GM12878 (cell line): Measurements from ENCODE around the gene HM13. TPM values are rescaled to one million over a fixed set of nuclear protein-coding genes. Genes with fewer than 3 reads are reported as not detected.

Source experiments
- ATAC-seq: fragments of 200-7000 bp; cut with Tn5 transposase; 3 replicates; pipeline ENCODE4 v1.9.1; 2020; ENCODE audit warnings: mild to moderate bottlenecking, moderate library complexity
- BruUV-seq: library from RNA; stranded (reverse); fragments of 400-500 nt; replicated peaks from 2 replicates; lab custom pipeline; 2021; lab: Mats Ljungman, UMichigan
- CTCF ChIA-PET: fragments of 300-600 bp; sonication (Branson Sonifier 250); formaldehyde crosslinking; extraction: SDS; loops from one replicate; lab custom pipeline; 2021; ENCODE audit warnings: inconsistent platforms; lab: Yijun Ruan, JAX
- POLR2A ChIA-PET: fragments of 350-600 bp; formaldehyde crosslinking; extraction: SDS; loops from one replicate; lab custom pipeline; 2021; ENCODE audit warnings: inconsistent platforms; lab: Charles Lee
- RAD21 ChIA-PET: fragments of 300-600 bp; sonication (Branson Sonifier 250); formaldehyde crosslinking; loops from one replicate; lab custom pipeline; 2023; ENCODE audit warnings: antibody characterized with exemption; ENCODE audit not compliant: unreplicated experiment; lab: Charles Lee
- SMC1A ChIA-PET: fragments of 300-600 bp; sonication (Branson Sonifier 250); formaldehyde crosslinking; loops from one replicate; lab custom pipeline; 2023; ENCODE audit not compliant: unreplicated experiment, uncharacterized antibody; lab: Charles Lee
- DNase-seq: peaks from one replicate; pipeline ENCODE4 v3.0.0-alpha.2; 2011; ENCODE audit warnings: low read depth, low spot score
- FAIRE-seq: peaks from 3 replicates; lab custom pipeline; 2011; peaks lifted over from hg19 to GRCh38; lab: Jason Lieb, UNC
- H2AFZ ChIP-seq: 2 replicates; pipeline ENCODE4 v1.6.0; 2011; ENCODE audit warnings: low read depth, low read length, control low read depth; ENCODE audit not compliant: control insufficient read depth
- H3K27ac ChIP-seq: 2 replicates; pipeline ENCODE4 v1.5.1; 2011; ENCODE audit warnings: control low read depth; ENCODE audit not compliant: control insufficient read depth, insufficient read depth
- H3K27me3 ChIP-seq, 2 experiments: replicated peaks in 1 of 2; 2 replicates each; pipeline versions ENCODE4 v1.6.0 to v1.6.1; 2011; ENCODE audit warnings: low read length in 1 of 2; ENCODE audit not compliant: control insufficient read depth in 2 of 2, insufficient read depth in 2 of 2
- H3K36me3 ChIP-seq, 2 experiments: 2 replicates each; pipeline ENCODE4 v1.5.1; 2011; ENCODE audit warnings: low read length in 1 of 2; ENCODE audit not compliant: control insufficient read depth in 2 of 2, insufficient read depth in 2 of 2
- H3K4me1 ChIP-seq: 2 replicates; pipeline ENCODE4 v1.6.1; 2011; ENCODE audit warnings: mild to moderate bottlenecking, low read length, moderate library complexity, mixed read lengths; ENCODE audit not compliant: control insufficient read depth, insufficient read depth
- H3K4me2 ChIP-seq: 2 replicates; pipeline ENCODE4 v1.6.0; 2011; ENCODE audit warnings: control low read depth; ENCODE audit not compliant: control insufficient read depth, insufficient read depth
- H3K4me3 ChIP-seq: fragments of 200-600 bp; sonication (generic); 2 replicates; pipeline ENCODE4 v1.5.1; 2016
- H3K79me2 ChIP-seq: 2 replicates; pipeline ENCODE4 v1.6.0; 2011; ENCODE audit warnings: low read length; ENCODE audit not compliant: control insufficient read depth, insufficient read depth
- H3K9ac ChIP-seq: 2 replicates; pipeline ENCODE4 v1.8.0; 2011; ENCODE audit warnings: low read length, control low read depth, mixed read lengths; ENCODE audit not compliant: control insufficient read depth, insufficient read depth
- H3K9me3 ChIP-seq: replicated peaks from 3 replicates; pipeline ENCODE4 v1.5.1; 2011; ENCODE audit warnings: mild to moderate bottlenecking, low read length; ENCODE audit not compliant: control insufficient read depth, insufficient read depth
- H4K20me1 ChIP-seq: 2 replicates; pipeline ENCODE4 v1.6.0; 2011; ENCODE audit not compliant: control insufficient read depth, insufficient read depth
- EGR1 ChIP-seq, 2 experiments: IDR thresholded peaks; 1 replicate in 1 of 2; 2 replicates in 1 of 2; pipeline ENCODE4 v1.6.1; 2011 to 2012; ENCODE audit warnings: low read depth in 2 of 2, low read length in 2 of 2, borderline replicate concordance in 1 of 2, mild to moderate bottlenecking in 1 of 2, moderate library complexity in 1 of 2
- FOS ChIP-seq: IDR thresholded peaks from 3 replicates; pipeline ENCODE4 v1.6.1; 2011; ENCODE audit warnings: borderline replicate concordance; ENCODE audit not compliant: insufficient read length; ENCODE audit errors: extremely low read depth
- HCFC1 ChIP-seq: fragments of 150-350 bp; IDR thresholded peaks from 2 replicates; pipeline ENCODE4 v1.6.1; 2014; ENCODE audit warnings: low read length
- HDAC2 ChIP-seq: fragments of 200-600 bp; sonication (generic); IDR thresholded peaks from 2 replicates; pipeline ENCODE4 v1.6.1; 2017
- MYB ChIP-seq: fragments of 150-350 bp; IDR thresholded peaks from 2 replicates; pipeline ENCODE4 v1.6.1; 2014; ENCODE audit warnings: mild to moderate bottlenecking, low read depth, low read length, borderline replicate concordance
- NKRF ChIP-seq: fragments of 450-650 bp; conservative IDR thresholded peaks from 2 replicates; pipeline ENCODE4 v1.6.1; 2017; ENCODE audit warnings: mild to moderate bottlenecking, moderate library complexity
- POLR2AphosphoS5 ChIP-seq: IDR thresholded peaks from 2 replicates; pipeline ENCODE4 v1.6.1; 2011; ENCODE audit warnings: mild to moderate bottlenecking, low read length, inconsistent platforms
- RB1 ChIP-seq: fragments of 450-650 bp; formaldehyde crosslinking; IDR thresholded peaks from 2 replicates; pipeline ENCODE4 v1.6.1; 2017; ENCODE audit warnings: mild to moderate bottlenecking, borderline replicate concordance
- SIN3A ChIP-seq: IDR thresholded peaks from 2 replicates; pipeline ENCODE4 v1.6.1; 2012; ENCODE audit warnings: low read depth, low read length, improper control_type of control experiment
- SIX5 ChIP-seq: IDR thresholded peaks from 2 replicates; pipeline ENCODE4 v1.6.1; 2011; ENCODE audit warnings: mild to moderate bottlenecking, low read depth, low read length, moderate library complexity; ENCODE audit not compliant: severe bottlenecking
- SMAD5 ChIP-seq: IDR thresholded peaks from 2 replicates; pipeline ENCODE4 v1.6.1; 2016; ENCODE audit warnings: antibody characterized with exemption, low read depth
- SREBF1 ChIP-seq: IDR thresholded peaks from 2 replicates; pipeline ENCODE4 v1.6.1; 2012; ENCODE audit warnings: mild to moderate bottlenecking, low read length
- ZNF217 ChIP-seq: fragments of 450-650 bp; IDR thresholded peaks from 2 replicates; pipeline ENCODE4 v1.6.1; 2017; ENCODE audit warnings: antibody characterized with exemption, mild to moderate bottlenecking
- WGBS: methylation state at CpG from one replicate; pipeline ENCODE4 v1.1.6; 2016; ENCODE audit warnings: low lambda C conversion rate; ENCODE audit not compliant: insufficient replicate concordance, insufficient coverage; ENCODE audit errors: missing lambda C conversion rate; 5-methylcytosine and 5-hydroxymethylcytosine counted together
- in situ Hi-C: fragments of 300-500 bp; cut with MboI; formaldehyde crosslinking; loops from 9 replicates; pipeline ENCODE4 v1.14.3; 2018; ENCODE audit warnings: mixed read lengths
- intact Hi-C: fragments of 100-400 bp; cut with micrococcal nuclease; formaldehyde crosslinking; loops from one replicate; pipeline ENCODE4 v1.14.2; 2022; ENCODE audit not compliant: unreplicated experiment
- polyA plus RNA-seq, 11 experiments: library from polyadenylated mRNA; depleted of rRNA in 4 of 11; unstranded in 6 of 11; stranded (reverse) in 5 of 11; fragments of >200 nt; fragmentation: Nextera tagmentation in 4 of 11; fragmentation: Illumina TruSeq in 1 of 11; extraction: Ambion mirVana in 4 of 11; extraction: Trizol in 1 of 11; gene quantifications; 1 replicate in 1 of 11; 2 replicates in 10 of 11; pipeline versions ENCODE4 v1.2.1 to v1.2.3, GENCODE V29; 2011 to 2016; ENCODE audit warnings: inconsistent platforms in 2 of 11, missing spikeins in 2 of 11, low read depth in 1 of 11
- total RNA-seq, 4 experiments: library from RNA; depleted of rRNA in 3 of 4; stranded (reverse); fragments of >200 nt in 3 of 4; fragmentation: Illumina TruSeq in 1 of 4; extraction: Trizol in 1 of 4; gene quantifications; 2 replicates each; pipeline versions ENCODE4 v1.2.1 to v1.2.3, GENCODE V29; 2013 to 2021
- TF ChIP-seq, protein P1 (sequence below): IDR thresholded peaks from 2 replicates; pipeline ENCODE4 v1.6.1; 2011; ENCODE audit warnings: low read depth, mild to moderate bottlenecking, low read length, moderate library complexity, borderline replicate concordance; ENCODE audit errors: extremely low read depth
- TF ChIP-seq, protein P2 (sequence below): IDR thresholded peaks from 2 replicates; pipeline ENCODE4 v1.6.1; 2012; ENCODE audit warnings: low read depth, low read length, improper control_type of control experiment

Gene HM13
- total and polyA plus RNA-seq, 10 of the 15 experiments (the other 5 are each of a cell fraction or from before 2014, with no cell fraction given) = 4.8 to 185 (median 81.7) TPM

DNA sequence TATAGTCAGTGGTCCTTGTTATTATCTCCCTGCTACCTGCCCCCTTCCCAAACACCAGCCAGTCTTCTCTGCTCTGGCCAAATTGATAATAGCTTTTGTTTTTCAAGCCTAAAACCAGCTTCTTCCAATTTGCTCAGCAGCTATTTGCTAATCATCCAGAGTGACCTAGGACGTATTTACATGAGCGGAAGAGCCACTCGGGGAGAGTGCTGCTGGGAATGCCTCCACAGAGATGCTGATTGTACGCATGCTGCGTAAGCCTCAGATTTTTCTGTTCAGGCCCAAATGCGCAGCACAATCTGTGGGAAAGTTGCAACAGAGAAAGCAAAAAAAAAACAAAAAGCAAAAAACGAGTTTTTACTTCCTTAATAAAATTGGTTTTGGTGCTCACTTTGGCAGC, 66.5 kb downstream of the HM13 start:
- ChIA-PET POLR2A (no interaction called here), RAD21 (interaction anchor here (0.8 to 1.4 kb wide), 2 partner anchors 14 to 32 kb away, joined by 4 to 6 read pairs; no protein-coding TSS in a partner anchor), CTCF (interaction anchor here (1.2 to 2.2 kb wide), 2 partner anchors 20 to 32 kb away, joined by 3 to 12 read pairs; no protein-coding TSS in a partner anchor), SMC1A (no interaction called here)
- in situ Hi-C loops (no loop called here), intact Hi-C loops (no loop called here)
- H3K9ac ChIP-seq = no peak overlapping the region
- H3K4me1 ChIP-seq = no peaks in the 10 kb centered on the region
- H4K20me1 ChIP-seq = no peaks in the 10 kb centered on the region
- H2AFZ ChIP-seq = no peak overlapping the region
- TF ChIP-seq SREBF1 (no peak), SMAD5 (no peak), HDAC2 (no peak)
- no peaks in the 10 kb centered on the region for H3K36me3 ChIP-seq
- H3K27me3 ChIP-seq = no peaks in the 10 kb centered on the region; a peak in 1 of 4 replicates
- FAIRE-seq (no peak), DNase-seq (no peak), ATAC-seq (no peak)
- no peak overlapping the region for H3K4me2 ChIP-seq
- BruUV-seq = no TSS peak
- H3K79me2 ChIP-seq = no peaks in the 10 kb centered on the region
- no peak overlapping the region for H3K27ac ChIP-seq
- no peaks in the 10 kb centered on the region for H3K9me3 ChIP-seq
- no peak overlapping the region for H3K4me3 ChIP-seq
- WGBS = 55% methylated on average over 7 of the region's 7 CpGs

GRCh38 chr20:31581391-31581790, 67.1 kb downstream of the HM13 start:
- WGBS = 55% methylated on average over 13 of the region's 13 CpGs
- Histone ChIP-seq H4K20me1 (no peaks in the 10 kb centered on the region), H3K9ac (no peak overlapping the region), H3K79me2 (no peaks in the 10 kb centered on the region), H3K36me3 (no peaks in the 10 kb centered on the region), H3K4me2 (no peak overlapping the region), H2AFZ (no peak overlapping the region), H3K27me3 (no peaks in the 10 kb centered on the region; a peak in 1 of 4 replicates), H3K4me1 (no peaks in the 10 kb centered on the region), H3K27ac (no peak overlapping the region), H3K4me3 (no peak overlapping the region), H3K9me3 (no peaks in the 10 kb centered on the region)
- no peak for ATAC-seq
- POLR2A ChIA-PET = no interaction called here
- CTCF ChIA-PET = no interaction called here
- in situ Hi-C loops = no loop called here
- SMC1A ChIA-PET = no interaction called here
- BruUV-seq = no TSS peak
- DNase-seq = no peak
- no peak for FAIRE-seq
- intact Hi-C loops = no loop called here
- RAD21 ChIA-PET = no interaction called here
- TF ChIP-seq SIN3A (no peak), ZNF217 (no peak), NKRF (no peak), FOS (no peak), HCFC1 (no peak), SIX5 (no peak), RB1 (no peak), POLR2AphosphoS5 (no peak), MYB (no peak), EGR1 (IDR thresholded peaks at IDR 0.05; ENCODE audit: borderline replicate concordance in 1 of 2, low read depth in 2 of 2, low read length in 2 of 2) (no peak)
- TF ChIP-seq, protein P1, sequence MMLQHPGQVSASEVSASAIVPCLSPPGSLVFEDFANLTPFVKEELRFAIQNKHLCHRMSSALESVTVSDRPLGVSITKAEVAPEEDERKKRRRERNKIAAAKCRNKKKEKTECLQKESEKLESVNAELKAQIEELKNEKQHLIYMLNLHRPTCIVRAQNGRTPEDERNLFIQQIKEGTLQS = no peak
- TF ChIP-seq, protein P2, sequence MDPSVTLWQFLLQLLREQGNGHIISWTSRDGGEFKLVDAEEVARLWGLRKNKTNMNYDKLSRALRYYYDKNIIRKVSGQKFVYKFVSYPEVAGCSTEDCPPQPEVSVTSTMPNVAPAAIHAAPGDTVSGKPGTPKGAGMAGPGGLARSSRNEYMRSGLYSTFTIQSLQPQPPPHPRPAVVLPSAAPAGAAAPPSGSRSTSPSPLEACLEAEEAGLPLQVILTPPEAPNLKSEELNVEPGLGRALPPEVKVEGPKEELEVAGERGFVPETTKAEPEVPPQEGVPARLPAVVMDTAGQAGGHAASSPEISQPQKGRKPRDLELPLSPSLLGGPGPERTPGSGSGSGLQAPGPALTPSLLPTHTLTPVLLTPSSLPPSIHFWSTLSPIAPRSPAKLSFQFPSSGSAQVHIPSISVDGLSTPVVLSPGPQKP = no peak
